ENCODE measurements around the gene UQCRQ. TPM values are rescaled to one million over a fixed set of nuclear protein-coding genes. Genes with fewer than 3 reads are reported as not detected.

Gene UQCRQ
- total and polyA plus RNA-seq, 2 of the 13 experiments (the other 11 are each of a cell fraction or from before 2014, with no cell fraction given): 257 to 575 TPM

GRCh38 chr5:132839426-132840301 is 26.8 kb upstream of the UQCRQ start (continued):
- TF ChIP-seq ZHX1 (CRISPR knock-in tag; IDR thresholded peaks at IDR 0.05; ENCODE audit: low read depth) (no peak), SRSF1 (optimal IDR thresholded peaks at IDR 0.05; ENCODE audit: low read depth, low read length) (no peak), ATF4 (CRISPR knock-in tag; IDR thresholded peaks at IDR 0.05) (peak in 1 of 2 experiments; percentile 64; a peak in 1 of 4 replicates), CCDC6 (CRISPR knock-in tag; IDR thresholded peaks at IDR 0.05) (0 out of 2 replicates have a peak, but pooled peaks have one; percentile 60), CEBPG (CRISPR knock-in tag; IDR thresholded peaks at IDR 0.05) (peak; percentile 94), TSC22D2 (CRISPR knock-in tag; IDR thresholded peaks at IDR 0.05; ENCODE audit: borderline replicate concordance) (no peak), ZNF7 (CRISPR knock-in tag; IDR thresholded peaks at IDR 0.05) (peak; percentile 71; the same call in 1 of the 2 replicates), PHF20 (CRISPR knock-in tag; IDR thresholded peaks at IDR 0.05) (no peak), ZNF512B (CRISPR knock-in tag; IDR thresholded peaks at IDR 0.05; ENCODE audit: borderline replicate concordance) (peak; percentile 87; the same call in 1 of the 2 replicates), ZNF784 (CRISPR knock-in tag; IDR thresholded peaks at IDR 0.05; ENCODE audit: borderline replicate concordance) (0 out of 2 replicates have a peak, but pooled peaks have one; percentile 18), ZNF136 (CRISPR knock-in tag; IDR thresholded peaks at IDR 0.05; ENCODE audit: low read depth) (no peak), GMEB1 (CRISPR knock-in tag; IDR thresholded peaks at IDR 0.05; ENCODE audit: borderline replicate concordance) (peak; percentile 30; the same call in 1 of the 2 replicates), IRF2 (CRISPR knock-in tag; IDR thresholded peaks at IDR 0.05) (peak; percentile 41; the same call in 1 of the 2 replicates), BORCS8-MEF2B (CRISPR knock-in tag; IDR thresholded peaks at IDR 0.05) (no peak), KMT2B (CRISPR knock-in tag; IDR thresholded peaks at IDR 0.05) (0 out of 2 replicates have a peak, but pooled peaks have one; percentile 14), HDAC1 (CRISPR knock-in tag; IDR thresholded peaks at IDR 0.05) (peak; percentile 74; the same call in 1 of the 2 replicates), IRX3 (CRISPR knock-in tag; IDR thresholded peaks at IDR 0.05; ENCODE audit: borderline replicate concordance, low read depth) (no peak), ZNF746 (CRISPR knock-in tag; IDR thresholded peaks at IDR 0.05) (no peak), ETV5 (CRISPR knock-in tag; IDR thresholded peaks at IDR 0.05; ENCODE audit: borderline replicate concordance) (peak; percentile 75; the same call in 1 of the 2 replicates)
